HEK293 (cell line): ENCODE measurements around the gene RHEB.

Experiments used
- CTCF ChIP-seq: fragments of 450-650 bp; formaldehyde crosslinking; IDR thresholded peaks from 2 replicates; pipeline ENCODE4 v1.5.1; 2016; ENCODE audit warnings: missing biosample characterization, missing genetic modification characterization
- PRDM1 ChIP-seq: fragments of 450-650 bp; formaldehyde crosslinking; IDR thresholded peaks from 2 replicates; pipeline ENCODE4; 2016; ENCODE audit warnings: missing biosample characterization, missing genetic modification characterization
- REPIN1 ChIP-seq: fragments of 450-650 bp; formaldehyde crosslinking; IDR thresholded peaks from 2 replicates; pipeline ENCODE4 v1.5.1; 2017; ENCODE audit warnings: missing biosample characterization, missing genetic modification characterization, low read depth
- REST ChIP-seq: fragments of 450-650 bp; formaldehyde crosslinking; IDR thresholded peaks from 2 replicates; pipeline ENCODE4 v1.5.1; 2016; ENCODE audit warnings: missing biosample characterization, missing genetic modification characterization
- SETDB1 ChIP-seq: IDR thresholded peaks from one replicate; pipeline ENCODE4 v1.6.1; 2017; ENCODE audit warnings: mild to moderate bottlenecking, low read length, moderate library complexity, mixed read lengths; ENCODE audit not compliant: insufficient read length
- TCF7L2 ChIP-seq: IDR thresholded peaks from 2 replicates; pipeline ENCODE4 v1.6.1; 2011; ENCODE audit warnings: low read depth, mild to moderate bottlenecking, inconsistent platforms, low read length, moderate library complexity, borderline replicate concordance
- YY1 ChIP-seq: fragments of 450-650 bp; formaldehyde crosslinking; IDR thresholded peaks from 2 replicates; pipeline ENCODE4 v1.5.1; 2018; ENCODE audit warnings: missing biosample characterization, missing genetic modification characterization
- ZNF10 ChIP-seq: fragments of 450-650 bp; formaldehyde crosslinking; IDR thresholded peaks from 2 replicates; pipeline ENCODE4 v1.5.1; 2017; ENCODE audit warnings: missing biosample characterization, missing genetic modification characterization
- ZNF114 ChIP-seq: fragments of 450-650 bp; formaldehyde crosslinking; IDR thresholded peaks from 2 replicates; pipeline ENCODE4 v1.5.0; 2017; ENCODE audit warnings: missing biosample characterization, missing genetic modification characterization
- ZNF239 ChIP-seq: fragments of 450-650 bp; formaldehyde crosslinking; IDR thresholded peaks from 2 replicates; pipeline ENCODE4 v1.5.1; 2016; ENCODE audit warnings: missing biosample characterization, missing genetic modification characterization
- ZNF596 ChIP-seq: fragments of 450-650 bp; IDR thresholded peaks from 2 replicates; pipeline ENCODE4 v1.5.0; 2018; ENCODE audit warnings: missing biosample characterization, mild to moderate bottlenecking, missing genetic modification characterization, moderate library complexity
- ZNF624 ChIP-seq: fragments of 450-650 bp; formaldehyde crosslinking; IDR thresholded peaks from 2 replicates; pipeline ENCODE4 v1.5.1; 2017; ENCODE audit warnings: missing biosample characterization, missing genetic modification characterization

- TF ChIP-seq REST (tag by site-specific recombination) (no peak), YY1 (no peak), CTCF (tag by site-specific recombination) (no peak), SETDB1 (no peak), ZNF114 (tag by site-specific recombination) (no peak), REPIN1 (no peak), ZNF624 (tag by site-specific recombination) (no peak), TCF7L2 (no peak), ZNF239 (tag by site-specific recombination) (no peak), PRDM1 (tag by site-specific recombination) (no peak), ZNF596 (tag by site-specific recombination) (no peak), ZNF10 (tag by site-specific recombination) (no peak)
Measured at GRCh38 chr7:151542606-151543130, 23.0 kb upstream of the RHEB start.
